ENCODE results near the gene MEAK7.
A peak's percentile ranks its signal among the peaks of the same experiment; 100 is the strongest.

Gene MEAK7

DNA sequence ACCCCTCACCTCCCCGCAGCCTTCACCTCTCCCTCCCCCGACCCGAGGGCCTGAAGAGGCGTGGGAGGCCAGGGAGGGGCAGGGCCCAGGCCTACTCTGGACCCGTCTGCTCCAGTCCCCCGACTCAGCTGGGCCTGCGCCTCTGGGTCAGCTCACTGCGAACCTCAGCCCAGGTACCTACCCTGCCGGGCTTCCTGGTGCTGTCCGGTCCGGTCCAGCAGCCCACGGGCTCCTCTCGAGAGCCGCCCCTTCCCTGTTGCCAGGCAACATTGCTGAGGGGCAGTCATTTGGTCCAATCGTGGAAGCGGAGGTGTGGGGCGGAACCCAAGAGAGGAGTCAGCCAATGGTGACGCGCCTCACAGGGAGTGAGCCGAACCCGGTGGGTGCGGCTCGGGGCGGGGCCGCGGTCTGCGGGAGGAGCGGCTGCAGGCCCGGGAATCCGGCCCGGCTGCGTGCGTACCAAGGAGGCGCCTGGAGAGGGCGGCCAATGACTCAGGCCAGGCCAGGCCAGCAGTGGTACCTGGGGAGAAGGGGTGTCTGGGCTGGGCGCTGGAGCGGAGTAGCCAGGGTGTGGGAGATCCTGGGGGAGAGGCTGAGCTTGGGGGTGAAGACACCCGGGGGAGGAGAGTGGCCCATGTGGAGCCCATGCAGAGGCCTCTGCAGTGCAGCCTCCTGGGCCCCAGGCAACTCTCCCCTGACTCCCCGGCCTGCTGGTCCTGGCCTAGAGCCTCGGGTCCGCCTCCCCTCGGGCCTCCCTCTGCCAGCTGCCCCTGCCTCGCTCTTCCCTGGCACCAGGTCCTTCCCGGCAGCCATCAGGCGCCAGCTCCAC lies at the start of gene MEAK7:
MEAK7 (minus strand) TSS at position 240 of the 829 bp plus-strand sequence. CDS start 6,573 bp downstream, outside the sequence.
- no peak for FAIRE-seq
- TF ChIP-seq POLR2A (IDR thresholded peaks at IDR 0.05; ENCODE audit: low read depth, low read length), result peak; percentile 66
- peak; percentile 89 for DNase-seq (ENCODE audit: insufficient read length, low spot score)

DNA sequence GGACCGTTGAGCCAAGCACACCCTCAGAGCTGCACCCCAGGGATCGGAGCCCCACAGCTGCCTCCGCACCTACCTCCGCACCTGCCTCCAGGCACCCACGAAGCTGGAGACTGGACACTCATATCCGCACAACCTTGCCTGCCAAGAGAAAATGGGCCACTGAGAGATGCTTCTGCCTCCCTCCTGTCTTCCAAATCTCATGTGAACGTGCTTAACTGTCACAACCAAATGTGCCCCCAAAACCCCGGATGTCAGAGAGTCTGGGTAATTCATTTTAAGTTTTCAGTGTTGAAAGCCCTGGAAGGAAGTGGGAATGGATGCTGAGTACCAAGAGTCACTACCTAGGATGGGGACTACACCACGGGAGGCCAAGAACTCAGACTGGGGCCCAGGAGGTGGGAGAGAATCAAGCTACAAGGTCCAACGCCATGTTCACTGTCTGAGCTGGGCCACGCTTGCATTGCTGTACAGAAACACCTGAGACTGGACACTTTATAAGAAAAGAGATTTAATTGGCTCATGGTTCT lies 49.5 kb upstream of the MEAK7 start:
- FAIRE-seq, result no peak
- no peak for DNase-seq (ENCODE audit: insufficient read length, low spot score)
- no peak for TF ChIP-seq POLR2A (IDR thresholded peaks at IDR 0.05; ENCODE audit: low read depth, low read length)

- DNase-seq (ENCODE audit: insufficient read length, low spot score), result no peak
- TF ChIP-seq POLR2A (IDR thresholded peaks at IDR 0.05; ENCODE audit: low read depth, low read length), result no peak
- FAIRE-seq, result no peak
Measured at GRCh38 chr16:84552135-84552534, 47.7 kb upstream of the MEAK7 start.

DNA sequence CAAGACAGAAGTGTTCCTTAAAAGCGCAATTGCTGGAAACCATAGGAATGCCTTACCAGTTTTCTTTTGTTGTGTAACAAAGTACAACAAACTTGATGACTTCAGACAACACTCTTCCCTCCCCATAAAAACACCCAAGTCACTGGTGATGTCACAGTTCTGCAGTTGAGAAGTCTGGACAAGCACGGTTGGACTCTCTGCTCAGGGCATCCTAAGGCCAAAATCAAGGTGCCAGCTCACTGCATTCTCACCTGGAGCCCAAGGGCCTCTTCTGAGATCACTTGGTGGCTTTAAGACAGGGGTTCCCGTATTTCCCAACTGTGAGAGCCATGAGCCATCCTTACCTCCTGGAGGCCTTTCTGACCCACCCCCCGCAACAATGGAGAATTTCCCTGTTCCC lies 45.6 kb upstream of the MEAK7 start:
- no peak for TF ChIP-seq POLR2A (IDR thresholded peaks at IDR 0.05; ENCODE audit: low read depth, low read length)
- DNase-seq (ENCODE audit: insufficient read length, low spot score), result no peak
- no peak for FAIRE-seq

DNA sequence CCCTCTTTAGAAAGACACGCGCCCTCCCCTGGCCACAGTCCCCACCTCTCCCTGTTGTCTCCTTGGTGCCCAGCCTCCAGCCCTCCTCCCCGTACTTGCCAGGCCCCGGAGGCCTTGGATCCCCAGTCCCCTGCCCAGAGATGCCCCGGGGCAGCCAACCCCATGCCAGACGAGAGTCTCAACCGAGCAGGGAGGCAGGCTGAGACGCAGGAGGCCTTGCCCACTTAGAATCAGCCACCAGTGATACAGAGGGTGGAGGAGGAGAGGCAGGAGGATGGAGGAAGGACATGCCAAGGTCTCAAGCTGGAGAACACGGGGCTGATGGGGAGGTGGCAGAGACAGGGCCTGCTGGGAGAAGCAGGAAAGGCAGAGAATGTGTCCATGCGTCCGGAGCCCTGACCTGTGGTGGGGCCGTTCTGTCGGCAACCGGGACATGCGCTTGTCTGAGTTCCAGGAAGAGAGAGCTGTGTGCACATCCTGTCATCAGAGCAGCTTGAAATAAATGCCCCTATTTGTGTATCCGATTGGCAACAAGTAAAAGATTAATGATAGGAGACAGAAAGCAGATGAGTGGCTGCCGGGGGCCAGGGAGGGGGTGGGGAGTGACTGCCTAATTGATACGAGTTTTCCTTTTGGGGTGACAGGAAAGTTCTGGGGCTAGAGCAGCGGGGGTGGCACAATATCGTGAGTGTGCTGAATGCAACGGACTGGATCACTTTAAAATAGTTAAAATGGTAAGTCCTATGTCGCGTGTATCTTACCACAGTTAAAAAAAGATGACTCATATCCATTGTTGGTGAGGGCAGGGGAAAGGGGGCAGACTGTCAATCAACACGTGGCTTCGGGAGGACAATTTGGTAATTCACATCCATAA lies 44.7 kb upstream of the MEAK7 start:
- FAIRE-seq, result no peak
- no peak for DNase-seq (ENCODE audit: insufficient read length, low spot score)
- no peak for TF ChIP-seq POLR2A (IDR thresholded peaks at IDR 0.05; ENCODE audit: low read depth, low read length)

GRCh38 chr16:84548508-84548907 lies 44.0 kb upstream of the MEAK7 start:
- no peak for TF ChIP-seq POLR2A (IDR thresholded peaks at IDR 0.05; ENCODE audit: low read depth, low read length)
- FAIRE-seq (no peak), DNase-seq (ENCODE audit: insufficient read length, low spot score) (no peak)

GRCh38 chr16:84547546-84548061 lies 43.1 kb upstream of the MEAK7 start:
- DNase-seq (ENCODE audit: insufficient read length, low spot score), result no peak
- no peak for TF ChIP-seq POLR2A (IDR thresholded peaks at IDR 0.05; ENCODE audit: low read depth, low read length)
- FAIRE-seq, result no peak

- DNase-seq (ENCODE audit: insufficient read length, low spot score) (no peak), FAIRE-seq (no peak)
- no peak for TF ChIP-seq POLR2A (IDR thresholded peaks at IDR 0.05; ENCODE audit: low read depth, low read length)
Measured at GRCh38 chr16:84546669-84547545, 42.4 kb upstream of the MEAK7 start.

- DNase-seq (ENCODE audit: insufficient read length, low spot score) (no peak), FAIRE-seq (no peak)
- no peak for TF ChIP-seq POLR2A (IDR thresholded peaks at IDR 0.05; ENCODE audit: low read depth, low read length)
Measured at GRCh38 chr16:84545114-84545737, 40.8 kb upstream of the MEAK7 start.

DNA sequence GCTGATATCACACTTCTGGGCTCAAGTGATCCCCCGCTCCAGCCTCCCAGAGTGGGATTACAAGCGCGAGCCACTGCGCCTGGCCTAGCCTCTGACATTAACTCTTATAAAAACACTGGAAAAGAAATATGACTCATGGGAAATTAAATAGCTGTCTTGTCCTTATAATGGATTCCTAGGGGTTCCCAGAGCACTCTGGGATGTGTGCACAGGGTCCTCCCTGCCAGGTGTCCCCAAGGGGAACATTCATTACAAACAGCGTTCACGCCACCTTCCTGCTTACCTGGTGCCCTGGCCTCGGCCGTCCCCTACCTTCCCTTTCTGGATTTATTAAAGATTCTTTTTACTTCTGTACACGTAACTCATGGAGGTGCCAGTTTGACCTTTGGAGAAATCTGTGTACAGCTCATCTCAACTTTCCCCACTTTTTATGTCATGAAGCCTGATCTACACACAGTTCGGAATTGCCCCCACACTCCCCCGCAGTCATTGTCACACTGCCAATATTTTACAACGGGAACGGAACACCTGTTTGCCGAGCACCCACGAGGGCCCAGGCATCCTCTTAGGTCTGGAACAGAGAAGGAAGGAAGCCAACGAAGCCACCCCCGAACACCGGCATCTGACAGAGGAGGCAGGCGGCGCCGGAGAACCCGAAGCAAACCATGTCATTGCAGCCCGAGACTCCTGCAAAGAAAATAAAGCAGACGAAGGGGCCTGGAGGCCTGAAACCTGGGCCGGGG lies 39.7 kb upstream of the MEAK7 start:
- TF ChIP-seq POLR2A (IDR thresholded peaks at IDR 0.05; ENCODE audit: low read depth, low read length), result no peak
- no peak for DNase-seq (ENCODE audit: insufficient read length, low spot score)
- no peak for FAIRE-seq

GRCh38 chr16:84543253-84543652 lies 38.8 kb upstream of the MEAK7 start:
- no peak for TF ChIP-seq POLR2A (IDR thresholded peaks at IDR 0.05; ENCODE audit: low read depth, low read length)
- no peak for FAIRE-seq
- no peak for DNase-seq (ENCODE audit: insufficient read length, low spot score)

Measured in H54 (cell line).